IMR-90 (cell line): ENCODE results near the gene KRT28. TPM values are rescaled to one million over a fixed set of nuclear protein-coding genes. Genes with fewer than 3 reads are reported as not detected.

Experiments
- ATAC-seq: fragments of 200-7000 bp; cut with Tn5 transposase; 2 replicates; pipeline ENCODE4 v1.9.1; 2020; ENCODE audit warnings: low read depth, mild to moderate bottlenecking, moderate library complexity
- BruUV-seq: library from RNA; stranded (reverse); fragments of 400-500 nt; replicated peaks from 2 replicates; lab custom pipeline; 2021; lab: Mats Ljungman, UMichigan
- CTCF ChIA-PET: fragments of 300-600 bp; formaldehyde crosslinking; extraction: SDS; loops from one replicate; lab custom pipeline; 2021; ENCODE audit warnings: antibody characterized with exemption; lab: Yijun Ruan, JAX
- POLR2A ChIA-PET: fragments of 300-600 bp; sonication (Branson Sonifier 250); formaldehyde crosslinking; loops from one replicate; lab custom pipeline; 2022; ENCODE audit warnings: antibody characterized with exemption; ENCODE audit not compliant: unreplicated experiment; lab: Charles Lee
- DNase-seq: peaks from one replicate; pipeline ENCODE4 v3.0.0; 2013
- H2AFZ ChIP-seq: replicated peaks from 2 replicates; pipeline ENCODE3; 2013; ENCODE audit warnings: low read length, mild to moderate bottlenecking; ENCODE audit not compliant: poor library complexity
- H2AK5ac ChIP-seq: 2 replicates; pipeline ENCODE4 v1.6.1; 2013; ENCODE audit warnings: low read depth, low read length, inconsistent platforms
- H2AK9ac ChIP-seq: replicated peaks from 2 replicates; pipeline ENCODE3; 2013; ENCODE audit warnings: mild to moderate bottlenecking, low read depth, low read length, moderate library complexity; ENCODE audit not compliant: poor library complexity
- H2BK120ac ChIP-seq: 2 replicates; pipeline ENCODE4 v1.6.1; 2013; ENCODE audit warnings: low read depth, low read length, inconsistent platforms
- H2BK15ac ChIP-seq: 3 replicates; pipeline ENCODE4 v1.6.1; 2013; ENCODE audit warnings: low read depth, low read length, inconsistent platforms
- H2BK20ac ChIP-seq: 2 replicates; pipeline ENCODE4 v1.6.1; 2013; ENCODE audit warnings: low read depth, mild to moderate bottlenecking, inconsistent platforms, low read length, moderate library complexity
- H2BK5ac ChIP-seq: 2 replicates; pipeline ENCODE4 v1.6.1; 2013; ENCODE audit warnings: mild to moderate bottlenecking, low read depth, low read length, inconsistent platforms; ENCODE audit not compliant: poor library complexity, severe bottlenecking
- H3K14ac ChIP-seq: replicated peaks from 2 replicates; pipeline ENCODE4 v1.6.1; 2013; ENCODE audit warnings: low read depth, low read length, inconsistent platforms
- H3K18ac ChIP-seq: 2 replicates; pipeline ENCODE4 v1.6.1; 2013; ENCODE audit warnings: low read depth, low read length, control low read depth
- H3K23ac ChIP-seq: 2 replicates; pipeline ENCODE4 v1.6.1; 2013; ENCODE audit warnings: low read depth, low read length, inconsistent platforms
- H3K27ac ChIP-seq: 2 replicates; pipeline ENCODE4 v1.5.1; 2013; ENCODE audit warnings: mild to moderate bottlenecking, control low read depth, low read length; ENCODE audit not compliant: insufficient read depth
- H3K27me3 ChIP-seq: 2 replicates; pipeline ENCODE4 v1.6.1; 2013; ENCODE audit warnings: low read length; ENCODE audit not compliant: control insufficient read depth, insufficient read depth
- H3K36me3 ChIP-seq: 2 replicates; pipeline ENCODE4 v1.6.1; 2013; ENCODE audit warnings: low read length, mixed read lengths; ENCODE audit not compliant: control insufficient read depth, insufficient read depth
- H3K4ac ChIP-seq: 2 replicates; pipeline ENCODE4 v1.6.1; 2013; ENCODE audit warnings: low read depth, low read length, inconsistent platforms
- H3K4me1 ChIP-seq: 2 replicates; pipeline ENCODE4 v1.6.1; 2013; ENCODE audit warnings: low read length, mixed read lengths; ENCODE audit not compliant: control insufficient read depth, insufficient read depth
- H3K4me2 ChIP-seq: 2 replicates; pipeline ENCODE4 v1.6.1; 2013; ENCODE audit warnings: low read depth, mild to moderate bottlenecking, control low read depth, low read length, moderate library complexity
- H3K4me3 ChIP-seq: 2 replicates; pipeline ENCODE4 v1.5.1; 2013; ENCODE audit warnings: low read depth, mild to moderate bottlenecking, control low read depth, low read length, moderate library complexity; ENCODE audit not compliant: insufficient read depth
- H3K56ac ChIP-seq: 2 replicates; pipeline ENCODE4 v1.6.1; 2013; ENCODE audit warnings: low read length, inconsistent platforms; ENCODE audit not compliant: insufficient read depth; ENCODE audit errors: extremely low read depth
- H3K79me1 ChIP-seq, 2 experiments: 2 replicates each; pipeline ENCODE4 v1.6.1; 2013; ENCODE audit warnings: low read length in 2 of 2, inconsistent platforms in 1 of 2, low read depth in 1 of 2
- H3K9ac ChIP-seq: 2 replicates; pipeline ENCODE4 v1.6.1; 2013; ENCODE audit warnings: low read depth, low read length, control low read depth
- H3K9me1 ChIP-seq: 2 replicates; pipeline ENCODE4 v1.6.1; 2013; ENCODE audit warnings: low read length, inconsistent platforms; ENCODE audit not compliant: insufficient read depth
- H3K9me3 ChIP-seq: 2 replicates; pipeline ENCODE4 v1.6.1; 2013; ENCODE audit warnings: low read length; ENCODE audit not compliant: control insufficient read depth, insufficient read depth
- H4K20me1 ChIP-seq: 2 replicates; pipeline ENCODE4 v1.6.1; 2013; ENCODE audit warnings: low read length, inconsistent platforms; ENCODE audit not compliant: insufficient read depth
- H4K5ac ChIP-seq: 2 replicates; pipeline ENCODE4 v1.6.1; 2013; ENCODE audit warnings: mild to moderate bottlenecking, low read depth, low read length, control low read depth
- H4K8ac ChIP-seq, 2 experiments: 2 replicates each; pipeline ENCODE4 v1.6.1; 2013; ENCODE audit warnings: low read depth in 2 of 2, low read length in 2 of 2, control low read depth in 1 of 2, inconsistent platforms in 1 of 2
- H4K91ac ChIP-seq: 2 replicates; pipeline ENCODE4 v1.6.1; 2013; ENCODE audit warnings: low read depth, low read length, inconsistent platforms; ENCODE audit not compliant: insufficient read depth
- BHLHE40 ChIP-seq: fragments of 150-350 bp; IDR thresholded peaks from 2 replicates; pipeline ENCODE4 v1.6.1; 2016; ENCODE audit warnings: mild to moderate bottlenecking, low read depth, low read length
- CEBPB ChIP-seq: IDR thresholded peaks from 2 replicates; pipeline ENCODE4 v1.6.1; 2012; ENCODE audit warnings: low read depth, low read length, improper control_type of control experiment
- CHD1 ChIP-seq: IDR thresholded peaks from 2 replicates; pipeline ENCODE4 v1.6.1; 2012; ENCODE audit warnings: low read depth, low read length, improper control_type of control experiment
- FOS ChIP-seq: fragments of 150-350 bp; IDR thresholded peaks from 2 replicates; pipeline ENCODE4 v1.6.1; 2016; ENCODE audit warnings: low read depth, low read length
- MAFK ChIP-seq: IDR thresholded peaks from 2 replicates; pipeline ENCODE4 v1.6.1; 2012; ENCODE audit warnings: low read depth, low read length, improper control_type of control experiment
- MAZ ChIP-seq: IDR thresholded peaks from 2 replicates; pipeline ENCODE4 v1.6.1; 2012; ENCODE audit warnings: low read depth, mild to moderate bottlenecking, low read length, improper control_type of control experiment, moderate library complexity, borderline replicate concordance
- MXI1 ChIP-seq: IDR thresholded peaks from 2 replicates; pipeline ENCODE4 v1.6.1; 2012; ENCODE audit warnings: low read depth, mild to moderate bottlenecking, low read length, moderate library complexity, borderline replicate concordance
- NFE2L2 ChIP-seq: fragments of 150-350 bp; IDR thresholded peaks from 2 replicates; pipeline ENCODE4 v1.6.1; 2016; ENCODE audit warnings: low read depth, mild to moderate bottlenecking, low read length
- POLR2A ChIP-seq: IDR thresholded peaks from 2 replicates; pipeline ENCODE4 v1.6.1; 2012; ENCODE audit warnings: mild to moderate bottlenecking, low read depth, low read length
- RAD21 ChIP-seq: IDR thresholded peaks from 2 replicates; pipeline ENCODE4 v1.6.1; 2012; ENCODE audit warnings: low read length, improper control_type of control experiment
- RCOR1 ChIP-seq: IDR thresholded peaks from 2 replicates; pipeline ENCODE4 v1.6.1; 2012; ENCODE audit warnings: mild to moderate bottlenecking, low read length, improper control_type of control experiment; ENCODE audit not compliant: insufficient replicate concordance
- RFX5 ChIP-seq: IDR thresholded peaks from 2 replicates; pipeline ENCODE4 v1.8.0; 2012; ENCODE audit warnings: low read depth, mild to moderate bottlenecking, low read length, moderate library complexity
- SMC3 ChIP-seq: fragments of 150-350 bp; IDR thresholded peaks from 2 replicates; pipeline ENCODE4 v1.6.1; 2016; ENCODE audit warnings: low read depth, mild to moderate bottlenecking, antibody characterized with exemption, low read length, moderate library complexity
- WGBS, 2 experiments: methylation state at CpG; one replicate each; pipeline versions ENCODE4 v1.1.5 to v1.1.7; 2013; ENCODE audit warnings: missing lambda C conversion rate in 2 of 2; ENCODE audit not compliant: insufficient read length in 1 of 2; ENCODE audit errors: extremely low coverage in 2 of 2; 5-methylcytosine and 5-hydroxymethylcytosine counted together
- dilution Hi-C: fragments of 300-500 bp; cut with HindIII; formaldehyde crosslinking; loops from one replicate; pipeline ENCODE4 v1.14.3; 2018; ENCODE audit warnings: low sequenced_read_pairs; ENCODE audit not compliant: unreplicated experiment
- in situ Hi-C: fragments of 300-500 bp; cut with MboI; formaldehyde crosslinking; loops from 3 replicates; pipeline ENCODE4 v1.14.3; 2019; ENCODE audit warnings: low sequenced_read_pairs, inconsistent platforms, mixed read lengths
- intact Hi-C: fragments of 100-400 bp; cut with micrococcal nuclease; formaldehyde crosslinking; loops from 2 replicates; pipeline ENCODE4 v1.10.0; 2022
- polyA plus RNA-seq, 3 experiments: library from polyadenylated mRNA; depleted of rRNA; stranded (reverse); fragments of >200 nt; gene quantifications; 2 replicates each; pipeline ENCODE4 v1.2.3, GENCODE V29; 2012; ENCODE audit warnings: low replicate concordance in 1 of 3
- total RNA-seq: library from RNA; depleted of rRNA; stranded (reverse); fragments of >200 nt; gene quantifications from 2 replicates; pipeline ENCODE4 v1.2.3, GENCODE V29; 2012
- TF ChIP-seq, protein P1 (sequence below): fragments of 150-350 bp; IDR thresholded peaks from 2 replicates; pipeline ENCODE4 v1.6.1; 2017; ENCODE audit warnings: mild to moderate bottlenecking, antibody characterized with exemption, low read length, low read depth
- TF ChIP-seq, protein P2 (sequence below): conservative IDR thresholded peaks from 2 replicates; pipeline ENCODE4 v1.5.1; 2012; ENCODE audit warnings: mild to moderate bottlenecking, low read depth, low read length, improper control_type of control experiment
- TF ChIP-seq, protein P3 (sequence below): fragments of 150-350 bp; IDR thresholded peaks from 2 replicates; pipeline ENCODE4 v1.6.1; 2016; ENCODE audit warnings: low read depth, mild to moderate bottlenecking, low read length, moderate library complexity, borderline replicate concordance

The KRT28 gene
- total and polyA plus RNA-seq, 2 of the 4 experiments (the other 2 are of a cell fraction), result not detected

DNA sequence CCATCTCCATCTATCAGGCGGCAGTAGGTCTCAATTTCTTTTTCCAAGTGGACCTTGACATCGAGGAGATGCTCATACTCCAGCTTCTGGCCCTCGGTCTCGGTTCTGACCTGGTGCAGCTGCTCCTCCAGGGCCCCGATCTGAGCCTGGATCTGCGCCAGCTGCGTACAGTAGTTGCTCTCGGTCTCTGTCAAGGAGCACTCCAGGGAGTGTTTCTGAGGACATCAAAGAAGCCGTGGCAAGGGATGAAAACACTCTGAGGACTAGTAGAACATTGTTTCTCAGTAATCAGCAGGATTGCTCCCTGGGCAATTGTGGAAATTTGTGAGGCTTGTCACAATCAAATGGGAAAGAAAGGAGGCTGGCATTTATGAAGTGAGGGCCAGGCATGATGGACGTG is 5.9 kb downstream of the KRT28 start:
- ChIA-PET POLR2A (no interaction called here), CTCF (no interaction called here)
- no peak overlapping the region for H2BK5ac ChIP-seq
- H2BK20ac ChIP-seq, result no peak overlapping the region
- no TSS peak for BruUV-seq
- TF ChIP-seq, protein P1, sequence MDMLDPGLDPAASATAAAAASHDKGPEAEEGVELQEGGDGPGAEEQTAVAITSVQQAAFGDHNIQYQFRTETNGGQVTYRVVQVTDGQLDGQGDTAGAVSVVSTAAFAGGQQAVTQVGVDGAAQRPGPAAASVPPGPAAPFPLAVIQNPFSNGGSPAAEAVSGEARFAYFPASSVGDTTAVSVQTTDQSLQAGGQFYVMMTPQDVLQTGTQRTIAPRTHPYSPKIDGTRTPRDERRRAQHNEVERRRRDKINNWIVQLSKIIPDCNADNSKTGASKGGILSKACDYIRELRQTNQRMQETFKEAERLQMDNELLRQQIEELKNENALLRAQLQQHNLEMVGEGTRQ, result no peak
- TF ChIP-seq BHLHE40 (no peak), NFE2L2 (no peak), POLR2A (no peak), RCOR1 (no peak), CEBPB (no peak), RFX5 (no peak), SMC3 (no peak), CHD1 (no peak), FOS (no peak), MXI1 (no peak), MAFK (no peak), RAD21 (no peak), MAZ (no peak)
- TF ChIP-seq, protein P2, sequence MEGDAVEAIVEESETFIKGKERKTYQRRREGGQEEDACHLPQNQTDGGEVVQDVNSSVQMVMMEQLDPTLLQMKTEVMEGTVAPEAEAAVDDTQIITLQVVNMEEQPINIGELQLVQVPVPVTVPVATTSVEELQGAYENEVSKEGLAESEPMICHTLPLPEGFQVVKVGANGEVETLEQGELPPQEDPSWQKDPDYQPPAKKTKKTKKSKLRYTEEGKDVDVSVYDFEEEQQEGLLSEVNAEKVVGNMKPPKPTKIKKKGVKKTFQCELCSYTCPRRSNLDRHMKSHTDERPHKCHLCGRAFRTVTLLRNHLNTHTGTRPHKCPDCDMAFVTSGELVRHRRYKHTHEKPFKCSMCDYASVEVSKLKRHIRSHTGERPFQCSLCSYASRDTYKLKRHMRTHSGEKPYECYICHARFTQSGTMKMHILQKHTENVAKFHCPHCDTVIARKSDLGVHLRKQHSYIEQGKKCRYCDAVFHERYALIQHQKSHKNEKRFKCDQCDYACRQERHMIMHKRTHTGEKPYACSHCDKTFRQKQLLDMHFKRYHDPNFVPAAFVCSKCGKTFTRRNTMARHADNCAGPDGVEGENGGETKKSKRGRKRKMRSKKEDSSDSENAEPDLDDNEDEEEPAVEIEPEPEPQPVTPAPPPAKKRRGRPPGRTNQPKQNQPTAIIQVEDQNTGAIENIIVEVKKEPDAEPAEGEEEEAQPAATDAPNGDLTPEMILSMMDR, result no peak
- TF ChIP-seq, protein P3, sequence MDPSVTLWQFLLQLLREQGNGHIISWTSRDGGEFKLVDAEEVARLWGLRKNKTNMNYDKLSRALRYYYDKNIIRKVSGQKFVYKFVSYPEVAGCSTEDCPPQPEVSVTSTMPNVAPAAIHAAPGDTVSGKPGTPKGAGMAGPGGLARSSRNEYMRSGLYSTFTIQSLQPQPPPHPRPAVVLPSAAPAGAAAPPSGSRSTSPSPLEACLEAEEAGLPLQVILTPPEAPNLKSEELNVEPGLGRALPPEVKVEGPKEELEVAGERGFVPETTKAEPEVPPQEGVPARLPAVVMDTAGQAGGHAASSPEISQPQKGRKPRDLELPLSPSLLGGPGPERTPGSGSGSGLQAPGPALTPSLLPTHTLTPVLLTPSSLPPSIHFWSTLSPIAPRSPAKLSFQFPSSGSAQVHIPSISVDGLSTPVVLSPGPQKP, result no peak
- H4K8ac ChIP-seq, result no peak overlapping the region
- H2AK5ac ChIP-seq, result no peak overlapping the region
- no peak overlapping the region for H2AK9ac ChIP-seq
- H2BK120ac ChIP-seq, result no peak overlapping the region
- no peak for ATAC-seq
- DNase-seq, result no peak
- no peak overlapping the region for H4K91ac ChIP-seq
- dilution Hi-C loops, result no loop called here
- no peak overlapping the region for H3K4ac ChIP-seq
- in situ Hi-C loops, result loop anchor here (5.0 to 25.0 kb wide), 2 partner anchors 177 to 432 kb away; partner anchors contain the start of gene GJD3
- WGBS, 2 experiments, result 45% methylated on average over 4 of the region's 10 CpGs; no CpG with 5 or more reads in 1 of the 2 experiments
- no peak overlapping the region for H2AFZ ChIP-seq
- H3K27me3 ChIP-seq, result peaks cover 43% of the 10 kb centered on the region
- H3K14ac ChIP-seq, result no peak overlapping the region
- no peaks in the 10 kb centered on the region for H3K9me3 ChIP-seq
- no peaks in the 10 kb centered on the region for H3K9me1 ChIP-seq
- no peak overlapping the region for H3K4me3 ChIP-seq
- no peak overlapping the region for H3K56ac ChIP-seq
- no peaks in the 10 kb centered on the region for H3K36me3 ChIP-seq
- intact Hi-C loops, result loop anchor here (10.0 kb wide), 1 partner anchor 429 kb away; the partner anchor contains the start of gene GJD3
- H2BK15ac ChIP-seq, result no peak overlapping the region
- H4K5ac ChIP-seq, result no peak overlapping the region
- no peak overlapping the region for H3K9ac ChIP-seq
- H3K23ac ChIP-seq, result no peak overlapping the region
- no peak overlapping the region for H3K27ac ChIP-seq
- no peaks in the 10 kb centered on the region for H3K4me1 ChIP-seq
- H4K20me1 ChIP-seq, result no peaks in the 10 kb centered on the region
- no peaks in the 10 kb centered on the region for H3K79me1 ChIP-seq
- no peak overlapping the region for H3K18ac ChIP-seq
- no peak overlapping the region for H3K4me2 ChIP-seq
